ENCODE measurements around the gene PCGF3.
"Not testable (repeated sequence)": the region's sequence is repeated elsewhere in the genome, so short reads cannot be mapped to it uniquely, and the experiment has no call there.

PCGF3 gene

DNA sequence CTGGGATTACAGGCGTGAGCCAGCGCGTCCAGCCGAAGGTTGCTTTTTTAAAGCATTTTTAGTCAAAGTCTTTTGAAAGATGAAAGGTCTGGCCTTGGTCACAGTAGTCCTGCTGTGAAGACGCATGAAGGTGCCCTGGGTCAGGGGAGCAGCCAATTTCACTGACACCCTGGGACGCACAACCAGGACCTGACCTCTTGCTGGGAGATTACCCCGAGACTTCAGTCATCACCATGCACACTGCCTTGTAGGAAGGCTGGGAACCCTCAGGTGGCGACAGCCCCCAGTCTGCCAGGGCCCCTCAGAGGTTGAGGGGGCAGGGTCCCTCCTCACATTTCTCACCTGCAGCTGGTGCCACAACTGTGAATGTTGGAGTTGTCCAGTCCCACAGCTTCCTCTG, 67.1 kb downstream of the PCGF3 start:
- TF ChIP-seq SUZ12 (IDR thresholded peaks at IDR 0.05; ENCODE audit: extremely low read depth, insufficient read depth, insufficient read length) (no peak), ZNF274 (IDR thresholded peaks at IDR 0.05; ENCODE audit: low read depth, low read length) (no peak), YY1 (IDR thresholded peaks at IDR 0.05; ENCODE audit: insufficient read depth, insufficient read length) (no peak)
- Histone ChIP-seq H3K9me3 (ENCODE audit: insufficient read depth, low read length) (peaks cover 25% of the 10 kb centered on the region; the same call in 1 of the 2 replicates), H3K27me3 (ENCODE audit: insufficient read depth, insufficient read length) (no peaks in the 10 kb centered on the region), H3K36me3 (ENCODE audit: insufficient read depth, insufficient read length, low read length) (peaks cover 86% of the 10 kb centered on the region), H3K4me3 (ENCODE audit: insufficient read length, low read depth) (no peak overlapping the region), H3K4me1 (ENCODE audit: insufficient read depth, insufficient read length) (peaks cover 6% of the 10 kb centered on the region), H3K9ac (ENCODE audit: insufficient read length, low read depth) (peak overlapping the region; percentile 39)
- no peak for DNase-seq (ENCODE audit: low read depth, low spot score)

GRCh38 chr4:773214-773613, 67.6 kb downstream of the PCGF3 start:
- Histone ChIP-seq H3K9ac (ENCODE audit: insufficient read length, low read depth) (no peak overlapping the region), H3K4me3 (ENCODE audit: insufficient read length, low read depth) (no peak overlapping the region), H3K36me3 (ENCODE audit: insufficient read depth, insufficient read length, low read length) (peaks cover 86% of the 10 kb centered on the region), H3K27me3 (ENCODE audit: insufficient read depth, insufficient read length) (no peaks in the 10 kb centered on the region), H3K9me3 (ENCODE audit: insufficient read depth, low read length) (peaks cover 25% of the 10 kb centered on the region; the same call in 1 of the 2 replicates), H3K4me1 (ENCODE audit: insufficient read depth, insufficient read length) (peaks cover 6% of the 10 kb centered on the region)
- no peak for DNase-seq (ENCODE audit: low read depth, low spot score)
- TF ChIP-seq ZNF274 (IDR thresholded peaks at IDR 0.05; ENCODE audit: low read depth, low read length) (no peak), YY1 (IDR thresholded peaks at IDR 0.05; ENCODE audit: insufficient read depth, insufficient read length) (no peak), SUZ12 (IDR thresholded peaks at IDR 0.05; ENCODE audit: extremely low read depth, insufficient read depth, insufficient read length) (no peak)

GRCh38 chr4:774419-775092, 68.9 kb downstream of the PCGF3 start:
- H3K4me1 ChIP-seq (ENCODE audit: insufficient read depth, insufficient read length); H3K27me3 ChIP-seq (ENCODE audit: insufficient read depth, insufficient read length); H3K9ac ChIP-seq (ENCODE audit: insufficient read length, low read depth); H3K4me3 ChIP-seq (ENCODE audit: insufficient read length, low read depth); DNase-seq (ENCODE audit: low read depth, low spot score): not testable (repeated sequence)
- peaks cover 25% of the 10 kb centered on the region; the same call in 1 of the 2 replicates for H3K9me3 ChIP-seq (ENCODE audit: insufficient read depth, low read length)
- peaks cover 87% of the 10 kb centered on the region for H3K36me3 ChIP-seq (ENCODE audit: insufficient read depth, insufficient read length, low read length)

GRCh38 chr4:775485-775884, 69.9 kb downstream of the PCGF3 start:
- Histone ChIP-seq H3K36me3 (ENCODE audit: insufficient read depth, insufficient read length, low read length) (peaks cover 88% of the 10 kb centered on the region), H3K9me3 (ENCODE audit: insufficient read depth, low read length) (peaks cover 25% of the 10 kb centered on the region; the same call in 1 of the 2 replicates)
- not testable (repeated sequence) for H3K4me1 ChIP-seq (ENCODE audit: insufficient read depth, insufficient read length); H3K27me3 ChIP-seq (ENCODE audit: insufficient read depth, insufficient read length); H3K4me3 ChIP-seq (ENCODE audit: insufficient read length, low read depth); H3K9ac ChIP-seq (ENCODE audit: insufficient read length, low read depth); DNase-seq (ENCODE audit: low read depth, low spot score)

DNA sequence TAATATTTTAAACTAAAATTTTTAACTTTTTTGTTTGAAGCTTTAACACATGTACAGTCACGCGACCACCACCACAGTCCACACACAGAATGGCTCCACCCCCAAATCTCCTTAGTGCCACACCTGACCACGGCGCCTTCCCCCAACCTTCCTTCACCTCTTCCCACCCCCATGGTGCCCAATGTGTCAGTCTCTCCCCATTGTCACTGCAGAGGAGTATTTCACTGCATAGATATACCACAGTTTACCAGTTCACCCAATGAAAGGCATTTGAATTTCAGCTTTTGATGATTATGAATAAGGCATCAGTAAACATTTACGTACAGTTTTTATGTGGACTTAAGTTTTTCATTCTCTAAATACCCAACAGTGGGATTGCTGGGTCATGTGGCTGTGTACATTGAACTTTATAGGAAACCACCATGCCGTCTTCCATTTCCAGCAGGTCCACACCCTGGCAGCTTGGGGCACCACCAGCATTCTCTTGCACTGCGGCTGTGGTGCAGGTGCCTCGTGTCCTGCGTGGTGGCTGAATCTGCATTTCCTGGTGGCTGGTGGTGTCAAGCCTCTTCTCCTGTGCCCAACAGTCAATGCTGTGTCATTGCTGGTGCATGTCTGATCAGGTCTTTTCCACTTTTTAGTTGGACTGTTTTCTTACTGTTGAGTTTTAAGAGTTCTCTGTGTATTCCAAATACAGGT, 71.3 kb downstream of the PCGF3 start:
- DNase-seq (ENCODE audit: low read depth, low spot score) = no peak
- TF ChIP-seq SUZ12 (IDR thresholded peaks at IDR 0.05; ENCODE audit: extremely low read depth, insufficient read depth, insufficient read length) (no peak), YY1 (IDR thresholded peaks at IDR 0.05; ENCODE audit: insufficient read depth, insufficient read length) (no peak), ZNF274 (IDR thresholded peaks at IDR 0.05; ENCODE audit: low read depth, low read length) (no peak)
- H3K27me3 ChIP-seq (ENCODE audit: insufficient read depth, insufficient read length) = no peaks in the 10 kb centered on the region
- no peak overlapping the region for H3K9ac ChIP-seq (ENCODE audit: insufficient read length, low read depth)
- H3K36me3 ChIP-seq (ENCODE audit: insufficient read depth, insufficient read length, low read length) = peaks cover 82% of the 10 kb centered on the region
- H3K9me3 ChIP-seq (ENCODE audit: insufficient read depth, low read length) = peaks cover 25% of the 10 kb centered on the region; the same call in 1 of the 2 replicates
- H3K4me3 ChIP-seq (ENCODE audit: insufficient read length, low read depth) = no peak overlapping the region
- H3K4me1 ChIP-seq (ENCODE audit: insufficient read depth, insufficient read length) = peaks cover 8% of the 10 kb centered on the region

GRCh38 chr4:777520-778262, 72.1 kb downstream of the PCGF3 start:
- no peak overlapping the region for H3K4me3 ChIP-seq (ENCODE audit: insufficient read length, low read depth)
- H3K4me1 ChIP-seq (ENCODE audit: insufficient read depth, insufficient read length) = peaks cover 8% of the 10 kb centered on the region
- no peak for DNase-seq (ENCODE audit: low read depth, low spot score)
- no peaks in the 10 kb centered on the region for H3K27me3 ChIP-seq (ENCODE audit: insufficient read depth, insufficient read length)
- H3K36me3 ChIP-seq (ENCODE audit: insufficient read depth, insufficient read length, low read length) = peaks cover 78% of the 10 kb centered on the region
- H3K9ac ChIP-seq (ENCODE audit: insufficient read length, low read depth) = no peak overlapping the region
- H3K9me3 ChIP-seq (ENCODE audit: insufficient read depth, low read length) = peaks cover 25% of the 10 kb centered on the region; the same call in 1 of the 2 replicates
- no peak for TF ChIP-seq SUZ12 (IDR thresholded peaks at IDR 0.05; ENCODE audit: extremely low read depth, insufficient read depth, insufficient read length)

- no peak overlapping the region for H3K9ac ChIP-seq (ENCODE audit: insufficient read length, low read depth)
- H3K36me3 ChIP-seq (ENCODE audit: insufficient read depth, insufficient read length, low read length) = peaks cover 60% of the 10 kb centered on the region
- no peak for DNase-seq (ENCODE audit: low read depth, low spot score)
Observed at GRCh38 chr4:779555-779954, 73.9 kb downstream of the PCGF3 start.

GRCh38 chr4:780255-780654, 74.6 kb downstream of the PCGF3 start:
- peaks cover 53% of the 10 kb centered on the region for H3K36me3 ChIP-seq (ENCODE audit: insufficient read depth, insufficient read length, low read length)
- peaks cover 18% of the 10 kb centered on the region for H3K4me1 ChIP-seq (ENCODE audit: insufficient read depth, insufficient read length)
- DNase-seq (ENCODE audit: low read depth, low spot score) = not testable (repeated sequence)
- H3K9ac ChIP-seq (ENCODE audit: insufficient read length, low read depth) = peak overlapping the region; percentile 98
- H3K4me3 ChIP-seq (ENCODE audit: insufficient read length, low read depth) = peak overlapping the region; percentile 97
- H3K27me3 ChIP-seq (ENCODE audit: insufficient read depth, insufficient read length) = peaks cover 18% of the 10 kb centered on the region
- H3K9me3 ChIP-seq (ENCODE audit: insufficient read depth, low read length) = peaks cover 15% of the 10 kb centered on the region; the same call in 1 of the 2 replicates

More at GRCh38 chr4:779555-779954, 73.9 kb downstream of the PCGF3 start:
- Histone ChIP-seq H3K27me3 (ENCODE audit: insufficient read depth, insufficient read length) (peaks cover 11% of the 10 kb centered on the region), H3K4me1 (ENCODE audit: insufficient read depth, insufficient read length) (peaks cover 11% of the 10 kb centered on the region), H3K4me3 (ENCODE audit: insufficient read length, low read depth) (no peak overlapping the region), H3K9me3 (ENCODE audit: insufficient read depth, low read length) (peaks cover 21% of the 10 kb centered on the region; the same call in 1 of the 2 replicates)
- TF ChIP-seq ZNF274 (IDR thresholded peaks at IDR 0.05; ENCODE audit: low read depth, low read length) (no peak), SUZ12 (IDR thresholded peaks at IDR 0.05; ENCODE audit: extremely low read depth, insufficient read depth, insufficient read length) (no peak), YY1 (IDR thresholded peaks at IDR 0.05; ENCODE audit: insufficient read depth, insufficient read length) (no peak)
